ENCODE measurements around the gene CDKL5.
"Not testable (repeated sequence)": the region's sequence is repeated elsewhere in the genome, so short reads cannot be mapped to it uniquely, and the experiment has no call there.

The CDKL5 gene

DNA sequence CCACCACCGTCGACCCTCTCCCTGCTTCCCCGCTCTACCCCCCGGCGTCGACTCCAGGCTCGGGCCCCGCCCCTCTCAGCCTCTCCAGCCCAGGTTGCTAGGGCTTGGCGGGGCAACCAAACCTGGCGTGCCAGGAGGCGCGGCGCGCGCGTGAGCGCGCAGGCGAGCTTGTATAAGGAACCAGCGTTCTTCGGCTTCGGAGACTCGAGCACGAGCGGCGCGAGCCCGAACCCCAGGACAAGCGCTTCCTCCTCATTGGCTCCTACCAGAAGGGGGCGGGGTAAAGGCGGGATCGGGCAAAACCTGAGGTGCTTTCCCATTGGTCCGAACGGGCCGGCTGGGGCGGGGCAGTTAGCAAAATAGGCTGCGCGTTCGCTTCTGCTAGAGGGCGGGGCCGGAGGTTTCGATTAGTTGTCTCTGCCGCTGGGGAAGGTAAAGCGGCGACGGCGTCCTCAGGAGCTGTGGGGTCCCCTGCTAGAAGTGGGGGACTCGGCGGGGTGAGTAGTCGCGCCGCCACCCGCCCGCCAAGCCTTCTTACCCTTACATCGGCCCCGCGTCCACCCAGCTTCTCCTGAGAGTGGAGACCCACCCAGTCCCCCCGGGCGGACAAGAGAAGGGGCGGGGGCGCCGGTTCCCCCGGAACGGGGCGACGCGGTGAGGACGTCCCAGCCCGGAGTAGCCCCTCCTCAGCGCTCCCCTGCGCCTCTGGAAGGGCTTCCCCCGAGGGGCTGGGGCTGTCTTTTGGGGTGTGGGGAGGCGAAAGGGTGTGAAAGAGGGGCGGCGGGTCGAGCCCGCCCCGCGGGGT is at the start of gene CDKL5:
Gene CDKL5, plus strand, starts transcription at position 410 of the 805 bp plus-strand sequence. CDS start 81,489 bp downstream, outside the sequence.
- in situ Hi-C loops (cut with MboI; ENCODE audit: low sequenced_read_pairs) = no loop called here

DNA sequence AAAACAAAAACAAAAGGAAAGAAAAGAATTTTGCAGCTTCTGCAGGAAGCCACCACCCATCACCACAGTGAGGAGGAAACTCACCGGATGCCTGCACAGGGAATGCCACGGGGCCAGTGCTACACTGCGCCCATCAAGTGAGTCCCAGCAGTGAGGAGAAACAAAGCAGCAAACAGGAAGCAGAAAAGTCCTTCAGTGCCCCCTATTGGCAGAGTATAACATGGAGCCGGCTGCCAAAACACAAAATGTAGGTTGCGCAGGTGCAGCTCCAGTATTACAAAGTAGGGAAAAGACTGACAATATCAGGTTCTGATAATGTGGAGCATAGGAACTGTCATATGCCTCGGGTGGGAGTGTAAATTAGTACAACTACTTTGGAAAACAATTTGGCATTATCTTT is 47.6 kb upstream of the CDKL5 start:
- in situ Hi-C loops (cut with MboI; ENCODE audit: low sequenced_read_pairs) = loop anchor here (25.0 kb wide), 2 partner anchors 535 to 590 kb away; no protein-coding TSS in a partner anchor

DNA sequence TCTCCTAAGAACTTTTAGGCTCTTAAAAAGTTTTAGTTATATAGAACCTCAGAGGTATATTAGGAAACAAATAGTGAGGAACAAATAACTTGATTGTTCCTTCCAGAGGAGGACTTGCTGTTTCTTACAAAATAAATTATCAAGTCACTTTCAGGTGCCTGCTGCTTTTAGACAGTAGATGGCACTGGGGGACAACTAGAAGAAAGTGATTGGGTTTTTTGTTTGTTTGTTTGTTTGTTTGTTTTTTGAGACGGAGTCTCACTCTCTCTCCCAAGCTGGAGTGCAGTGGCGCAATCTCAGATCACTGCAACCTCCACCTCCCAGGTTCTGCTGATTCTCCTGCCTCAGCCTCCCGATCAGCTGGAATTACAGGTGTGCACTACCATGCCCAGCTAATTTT is 35.4 kb upstream of the CDKL5 start:
- in situ Hi-C loops (cut with MboI; ENCODE audit: low sequenced_read_pairs) = loop anchor here (10.0 to 25.0 kb wide), 3 partner anchors 522 to 945 kb away; no protein-coding TSS in a partner anchor

DNA sequence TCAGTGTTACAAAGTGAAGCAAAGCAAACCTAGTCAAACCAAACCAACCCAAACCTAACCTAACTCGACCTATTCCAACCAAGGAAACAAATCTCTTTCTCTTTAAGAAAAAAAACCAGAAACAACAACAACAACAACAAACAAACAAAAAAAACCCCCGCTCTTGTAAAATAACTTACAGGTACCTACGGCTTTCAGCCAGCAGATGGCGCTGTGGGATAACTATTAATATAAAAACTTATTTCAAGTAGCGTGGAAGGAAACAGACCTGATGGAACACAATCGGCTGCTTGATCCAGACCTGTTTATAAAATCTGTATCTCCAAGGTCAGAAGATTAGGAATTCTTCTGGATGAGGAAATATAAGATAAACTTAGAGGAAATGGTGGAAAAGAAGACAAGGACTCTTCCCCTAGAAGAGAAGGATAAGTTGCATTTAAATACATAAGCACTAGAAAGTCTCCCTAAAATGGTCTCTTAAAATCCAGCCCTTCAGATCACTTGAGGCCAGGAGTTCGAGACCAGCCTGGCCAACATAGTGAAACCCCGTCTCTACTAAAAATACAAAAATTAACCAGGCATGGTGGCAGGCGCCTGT is 34.4 kb upstream of the CDKL5 start:
- in situ Hi-C loops (cut with MboI; ENCODE audit: low sequenced_read_pairs) = loop anchor here (10.0 to 25.0 kb wide), 3 partner anchors 521 to 944 kb away; no protein-coding TSS in a partner anchor

DNA sequence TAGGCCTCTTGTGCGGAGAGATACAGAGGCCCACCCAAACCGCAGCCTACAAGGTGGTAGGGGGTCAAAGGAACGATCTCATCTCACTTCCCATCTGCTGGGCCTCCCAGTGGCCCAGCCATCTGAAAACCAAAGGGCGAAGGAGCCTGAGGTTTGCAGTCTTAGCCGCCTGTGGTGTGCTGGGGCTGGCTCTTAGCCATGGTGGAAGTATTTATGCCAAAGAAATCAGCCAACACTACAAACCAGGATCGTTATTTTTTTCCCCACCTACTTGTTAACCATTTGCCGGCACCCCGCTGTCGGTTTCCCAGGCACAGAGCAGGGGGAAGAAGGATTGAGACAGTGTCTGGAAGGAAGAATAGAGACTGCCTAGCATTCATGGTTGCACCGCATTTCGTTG is 30.9 kb upstream of the CDKL5 start:
- in situ Hi-C loops (cut with MboI; ENCODE audit: low sequenced_read_pairs) = loop anchor here (10.0 to 25.0 kb wide), 3 partner anchors 518 to 940 kb away; no protein-coding TSS in a partner anchor

DNA sequence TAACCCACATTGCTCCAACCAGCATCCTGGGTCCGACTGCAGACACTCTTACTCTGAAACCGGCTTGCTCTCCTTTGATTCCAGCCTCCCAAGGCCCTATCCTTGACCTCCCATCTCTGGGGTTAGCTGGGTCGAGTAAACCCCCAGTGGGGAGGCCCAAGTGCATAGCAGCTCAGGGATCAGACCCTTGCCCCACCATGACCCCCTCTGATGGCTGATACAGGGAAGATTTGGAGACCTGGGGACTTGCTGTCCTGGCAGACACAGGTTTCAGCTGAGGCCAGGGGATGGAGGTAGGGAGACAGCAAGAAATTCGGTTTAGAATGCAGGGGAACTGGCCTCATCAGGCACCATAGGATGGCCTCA is 23.6 kb upstream of the CDKL5 start:
- in situ Hi-C loops (cut with MboI; ENCODE audit: low sequenced_read_pairs) = no loop called here

DNA sequence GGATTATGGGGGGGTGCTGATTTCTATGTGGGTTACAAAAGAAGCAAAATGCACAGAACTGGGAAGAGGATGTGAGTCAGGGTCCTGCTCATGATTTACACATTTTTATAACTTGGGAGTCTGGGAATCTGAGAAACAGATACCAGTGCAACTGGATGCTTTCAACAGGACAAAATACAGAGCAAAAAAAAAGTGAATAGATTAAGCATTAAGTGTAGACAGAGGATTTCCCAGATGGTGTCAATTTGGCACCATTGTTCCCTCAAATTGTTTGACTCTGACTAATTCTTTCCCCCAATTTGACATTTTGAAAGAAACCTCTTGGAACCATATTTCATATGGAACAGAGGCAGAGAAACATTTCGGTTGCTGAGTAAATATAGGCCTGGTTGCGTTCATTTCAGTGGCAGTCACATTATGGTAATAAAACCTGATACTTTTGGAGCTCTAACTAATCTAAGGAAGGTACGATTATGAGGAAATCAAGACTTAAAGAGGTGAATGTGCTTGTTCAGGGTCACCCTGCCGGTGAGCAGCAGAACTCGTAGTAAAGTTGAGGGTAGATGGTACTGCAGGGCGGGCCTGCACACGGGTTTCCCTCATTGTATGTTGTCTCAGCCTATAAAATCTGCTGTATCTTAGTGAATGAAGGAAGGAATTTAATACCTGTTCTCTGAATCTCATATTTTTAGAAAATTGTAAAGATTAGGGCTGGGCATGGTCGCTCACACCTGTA is 18.7 kb upstream of the CDKL5 start:
- in situ Hi-C loops (cut with MboI; ENCODE audit: low sequenced_read_pairs) = no loop called here

DNA sequence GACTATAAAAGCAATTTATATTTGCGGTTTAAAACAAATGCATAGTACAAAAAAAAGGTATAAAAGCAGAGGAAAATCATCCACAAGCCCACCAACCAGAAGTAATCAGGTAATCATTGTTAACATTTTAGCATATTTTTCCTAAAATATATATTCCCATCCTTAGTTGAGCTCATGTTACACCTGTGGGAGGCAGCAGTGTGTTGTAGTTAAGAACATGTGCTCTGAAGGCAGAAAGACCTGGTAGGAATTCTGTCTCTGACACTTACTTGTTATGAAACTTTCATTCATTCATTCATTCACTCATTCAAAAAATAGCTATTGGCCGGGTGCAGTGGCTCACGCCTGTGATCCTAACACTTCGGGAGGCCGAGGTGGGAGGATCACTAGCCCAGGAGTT is 15.4 kb upstream of the CDKL5 start:
- in situ Hi-C loops (cut with MboI; ENCODE audit: low sequenced_read_pairs) = no loop called here

DNA sequence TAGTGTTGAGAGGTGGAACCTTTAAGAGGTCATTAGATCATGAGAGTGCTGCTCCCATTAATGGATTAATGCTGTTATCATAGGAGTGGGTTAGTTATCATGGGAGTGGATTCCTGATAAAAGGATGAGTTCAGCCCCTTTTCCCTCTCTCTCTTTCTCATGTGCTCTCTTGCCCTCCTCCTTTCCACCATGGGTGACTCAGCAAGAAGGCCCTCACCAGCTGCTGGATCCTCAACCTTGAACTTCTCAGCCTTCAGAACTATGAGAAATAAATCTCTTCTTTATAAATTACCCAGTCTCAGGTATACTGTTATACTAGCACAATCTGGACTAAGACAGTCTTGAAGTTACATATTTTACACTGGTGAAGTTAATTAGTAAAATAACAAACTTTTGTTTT is 10.0 kb upstream of the CDKL5 start:
- in situ Hi-C loops (cut with MboI; ENCODE audit: low sequenced_read_pairs) = no loop called here

DNA sequence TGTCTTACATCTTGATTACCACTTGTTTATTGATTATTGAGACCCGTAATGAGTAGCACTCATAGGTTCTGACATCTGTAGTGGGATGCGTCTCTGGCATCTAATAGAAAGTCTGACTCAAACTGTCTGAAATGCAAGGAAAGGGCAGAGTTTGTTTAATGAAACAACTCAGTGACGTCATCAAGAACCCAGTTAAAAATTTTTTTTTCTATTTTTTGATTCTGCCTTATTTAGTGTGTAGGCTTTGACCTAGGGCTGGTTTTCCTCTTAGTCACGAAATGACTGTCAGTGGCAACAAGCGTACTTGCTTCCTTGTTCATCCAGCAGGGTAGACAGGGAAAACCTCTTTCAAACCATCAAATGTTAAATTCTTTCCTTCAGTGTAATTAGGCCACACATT is 3.1 kb upstream of the CDKL5 start:
- in situ Hi-C loops (cut with MboI; ENCODE audit: low sequenced_read_pairs) = no loop called here

DNA sequence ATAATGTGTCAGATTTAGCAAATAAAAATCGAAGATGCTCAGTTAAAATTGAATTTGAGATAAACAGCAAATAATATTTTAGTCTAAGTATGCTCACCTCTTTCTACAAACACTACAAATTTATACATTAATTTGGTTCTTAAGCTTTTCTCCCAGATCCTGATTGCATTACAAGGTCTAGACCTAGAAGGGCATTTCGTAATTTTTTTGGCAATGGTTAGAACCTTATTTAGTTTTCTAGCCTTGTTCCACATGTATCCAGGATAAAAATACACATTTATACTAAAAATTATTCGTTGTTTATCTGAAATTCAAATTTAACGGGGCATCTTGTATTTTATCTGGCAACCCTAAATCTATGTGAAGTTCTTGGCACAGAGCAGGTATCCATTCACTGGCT is 2.5 kb upstream of the CDKL5 start:
- in situ Hi-C loops (cut with MboI; ENCODE audit: low sequenced_read_pairs) = no loop called here

DNA sequence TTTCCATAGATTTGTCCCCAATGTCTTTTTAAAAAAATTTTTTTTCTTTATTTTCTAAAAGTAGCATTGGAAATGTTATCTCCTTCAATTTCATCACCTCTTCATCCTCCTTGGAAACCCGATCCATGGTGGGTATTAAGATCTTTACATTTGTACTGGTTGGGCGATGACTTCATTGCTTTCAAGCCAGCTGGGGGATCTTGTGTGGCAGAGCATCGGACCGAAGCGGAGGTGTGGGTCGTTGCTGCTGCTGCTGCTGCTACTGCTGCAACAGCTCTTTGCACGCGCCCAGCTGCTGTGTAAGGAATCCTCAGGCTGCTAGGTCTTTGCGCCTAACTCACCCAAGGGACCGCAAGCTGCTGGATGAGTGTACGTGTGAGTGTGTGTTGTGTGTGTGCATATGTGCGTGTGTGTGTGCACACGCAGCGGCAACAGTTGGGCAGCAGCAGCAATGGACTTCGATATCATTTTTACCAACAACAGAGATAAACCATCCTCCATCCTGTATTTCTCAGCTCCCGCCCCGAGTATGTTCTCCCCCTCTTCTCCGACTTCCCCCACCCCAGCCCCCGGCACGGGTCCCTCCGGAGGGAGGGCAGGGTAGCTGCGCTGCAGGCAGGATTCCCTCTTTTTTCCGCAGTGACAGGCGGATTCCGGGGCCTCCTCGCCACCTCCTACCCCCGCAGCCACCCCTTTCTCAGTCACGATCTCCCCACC is 768 bp upstream of the CDKL5 start:
- in situ Hi-C loops (cut with MboI; ENCODE audit: low sequenced_read_pairs) = no loop called here

DNA sequence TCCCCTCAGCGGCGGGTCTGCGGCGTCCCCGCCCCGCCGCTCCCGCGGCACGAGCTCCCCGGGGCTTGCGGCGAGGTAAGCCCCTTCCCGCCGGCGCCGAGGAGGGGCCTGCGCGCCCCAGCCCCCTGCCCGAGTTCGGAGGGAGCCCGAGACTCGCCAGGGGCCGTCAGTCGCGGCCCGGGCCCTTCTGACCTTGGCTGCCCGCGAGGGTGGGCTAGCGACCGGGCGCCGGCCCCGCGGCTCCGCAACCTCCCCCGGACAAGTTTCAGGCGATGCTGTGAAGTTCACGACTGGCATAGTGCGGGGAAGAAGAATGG is 554 bp downstream of the CDKL5 start:
- in situ Hi-C loops (cut with MboI; ENCODE audit: low sequenced_read_pairs) = no loop called here

DNA sequence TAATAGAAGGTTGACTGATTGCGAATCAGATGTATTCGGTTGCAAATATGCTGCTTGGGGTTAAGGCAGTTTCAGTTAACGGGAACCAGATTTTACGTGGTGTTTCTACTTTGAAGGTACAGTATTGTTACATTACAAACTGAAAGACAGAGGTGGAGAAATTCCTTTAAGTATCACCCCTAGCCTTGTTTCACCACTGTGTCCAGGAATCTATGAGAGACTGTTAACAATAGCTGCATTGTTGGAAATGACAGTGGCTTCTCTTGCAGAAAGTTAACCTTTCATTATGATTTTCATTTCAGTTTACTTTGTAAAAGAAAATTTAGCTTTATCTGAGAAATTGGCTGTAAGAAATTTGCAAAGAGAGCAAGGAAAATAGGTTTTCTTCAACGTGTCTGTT is 2.6 kb downstream of the CDKL5 start:
- in situ Hi-C loops (cut with MboI; ENCODE audit: low sequenced_read_pairs) = no loop called here

DNA sequence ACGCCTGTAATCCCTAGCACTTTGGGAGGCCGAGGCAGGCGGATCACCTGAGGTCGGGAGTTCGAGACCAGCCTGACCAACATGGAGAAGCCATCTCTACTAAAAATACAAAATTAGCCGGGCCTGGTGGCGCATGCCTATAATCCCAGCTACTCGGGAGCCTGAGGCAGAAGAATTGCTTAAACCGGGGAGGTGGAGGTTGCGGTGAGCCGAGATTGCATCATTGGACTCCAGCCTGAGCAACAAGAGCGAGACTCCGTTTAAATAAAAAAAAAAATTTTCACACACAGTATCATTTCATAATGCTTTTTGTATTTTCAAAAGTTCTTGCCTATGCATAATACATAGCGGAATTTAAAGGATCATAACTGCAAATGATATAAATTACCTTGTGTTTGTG is 7.9 kb downstream of the CDKL5 start:
- in situ Hi-C loops (cut with MboI; ENCODE audit: low sequenced_read_pairs) = not testable (repeated sequence)

DNA sequence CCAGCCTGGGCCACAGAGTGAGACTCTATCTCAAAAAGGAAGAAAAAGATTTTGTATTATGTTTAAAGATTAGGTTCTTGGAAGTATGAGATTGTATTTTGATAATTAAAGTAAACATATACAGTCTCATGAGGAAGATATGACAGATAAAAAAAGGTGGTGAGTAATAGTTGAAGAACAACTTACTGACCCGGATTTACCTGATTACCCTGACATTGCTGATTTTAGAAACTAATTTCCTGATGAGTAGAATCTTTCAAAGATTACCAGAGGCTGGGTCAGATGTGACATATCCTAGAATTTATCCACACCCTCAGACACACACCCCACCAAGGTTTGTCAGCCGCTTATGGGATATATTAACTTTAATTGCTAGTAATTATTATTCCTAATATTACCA is 9.5 kb downstream of the CDKL5 start:
- in situ Hi-C loops (cut with MboI; ENCODE audit: low sequenced_read_pairs) = no loop called here

DNA sequence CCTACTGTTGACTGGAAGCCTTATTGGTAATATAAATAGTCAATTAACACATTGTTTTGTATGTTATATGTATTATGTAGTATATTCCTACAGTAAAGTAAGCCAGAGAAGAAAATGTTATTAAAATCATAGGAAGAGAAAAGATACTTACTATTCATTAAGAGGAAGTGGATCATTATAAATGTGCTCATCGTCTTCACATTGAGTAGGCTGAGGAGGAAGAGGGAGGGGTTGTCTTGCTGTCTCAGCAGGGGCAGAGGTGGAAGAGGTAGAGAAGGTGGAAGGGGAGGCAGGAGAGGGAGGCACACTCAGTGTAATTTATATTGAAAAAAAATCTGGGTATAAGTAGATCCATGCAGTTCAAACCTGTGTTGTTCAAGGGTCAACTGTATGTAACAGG is 10.6 kb downstream of the CDKL5 start:
- in situ Hi-C loops (cut with MboI; ENCODE audit: low sequenced_read_pairs) = no loop called here

DNA sequence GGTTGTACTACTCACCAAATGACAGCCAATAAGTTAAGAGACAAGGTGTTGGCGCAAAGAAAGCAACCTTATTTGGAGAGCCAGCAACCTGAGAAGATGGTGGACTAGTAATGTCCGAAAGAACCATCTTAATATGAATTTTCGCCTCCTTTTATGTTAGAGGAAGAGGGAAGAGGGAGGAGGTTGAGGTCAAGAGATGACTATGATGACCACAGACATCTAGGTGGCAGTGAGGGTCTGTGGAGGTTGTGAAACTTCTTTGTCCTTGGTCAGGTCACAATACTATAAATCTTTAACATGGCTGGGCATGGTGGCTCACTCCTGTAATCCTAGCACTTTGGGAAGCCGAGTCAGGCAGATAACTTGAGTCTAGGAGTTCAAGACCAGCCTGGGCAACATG is 15.4 kb downstream of the CDKL5 start:
- in situ Hi-C loops (cut with MboI; ENCODE audit: low sequenced_read_pairs) = no loop called here

DNA sequence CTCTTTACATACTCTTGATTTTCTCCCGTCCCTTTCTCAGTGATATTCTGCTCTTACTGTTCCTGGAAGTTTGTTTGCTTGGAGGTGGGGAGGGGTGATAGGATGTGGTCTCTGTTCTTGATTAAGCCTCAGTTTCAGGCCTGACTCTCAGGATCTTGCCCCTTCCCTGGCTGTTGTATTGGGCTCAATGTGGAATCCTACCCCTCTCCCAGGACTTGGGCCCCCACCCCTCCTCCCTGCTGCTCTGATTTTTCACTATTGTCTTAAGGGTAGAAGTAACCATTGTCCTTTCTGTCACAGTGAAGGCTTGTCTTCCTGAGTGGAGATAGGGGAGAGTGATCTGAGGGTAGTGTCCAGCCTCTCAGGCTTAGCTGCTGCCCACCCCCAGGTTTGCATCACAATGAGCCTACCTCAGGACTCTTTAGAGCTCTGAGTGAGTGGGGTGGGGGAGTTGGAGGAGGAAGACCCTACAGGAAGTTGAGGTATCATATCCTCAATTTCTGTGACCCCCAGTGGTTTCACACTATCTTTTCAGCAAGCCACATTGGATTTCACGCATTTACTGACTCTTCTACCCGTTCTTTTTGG is 16.5 kb downstream of the CDKL5 start:
- in situ Hi-C loops (cut with MboI; ENCODE audit: low sequenced_read_pairs) = no loop called here

DNA sequence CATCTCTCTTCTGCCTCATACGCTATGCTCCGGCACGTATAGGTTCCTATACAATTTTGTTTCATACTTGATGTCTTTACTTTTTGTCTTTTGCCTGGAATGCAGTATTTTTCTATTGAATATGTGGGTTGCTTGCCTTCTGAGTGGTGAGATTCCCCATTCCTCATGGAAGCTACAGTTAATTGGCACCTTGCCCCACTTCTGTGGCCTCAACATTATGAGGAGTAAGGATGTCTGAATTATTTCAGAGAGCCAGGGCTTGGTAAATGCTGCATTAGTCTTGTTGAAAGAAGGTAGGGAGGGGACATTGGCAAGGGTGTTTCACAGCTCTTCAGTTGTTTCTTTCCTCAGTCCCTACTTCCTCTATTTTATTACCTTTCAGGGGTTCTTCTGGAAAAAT is 23.0 kb downstream of the CDKL5 start:
- in situ Hi-C loops (cut with MboI; ENCODE audit: low sequenced_read_pairs) = no loop called here

DNA sequence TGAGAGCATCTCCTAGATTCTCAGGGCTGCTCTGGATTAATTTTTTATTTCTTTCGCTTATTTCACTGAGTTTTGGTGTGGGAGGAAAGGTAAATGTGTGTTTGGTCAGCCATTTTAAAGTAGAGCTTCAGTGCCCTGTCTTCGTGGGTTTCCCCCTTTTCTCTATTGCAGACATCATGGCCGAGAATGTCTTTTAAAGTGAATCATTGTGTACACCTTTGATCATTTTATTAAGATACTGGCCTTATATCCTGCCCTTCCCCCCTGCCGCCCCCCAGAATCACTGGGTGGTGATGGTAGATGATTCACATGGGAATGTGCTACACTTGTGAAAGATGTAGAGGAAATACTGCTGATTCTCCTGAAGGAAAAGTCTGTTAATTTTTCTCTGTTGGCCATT is 23.8 kb downstream of the CDKL5 start:
- in situ Hi-C loops (cut with MboI; ENCODE audit: low sequenced_read_pairs) = no loop called here
